HEK293T (cell line): ENCODE measurements around the gene TMPRSS3.

ENCODE experiments used
- CTCF ChIA-PET: fragments of 350-600 bp; formaldehyde crosslinking; extraction: SDS; loops from one replicate; lab custom pipeline; 2021; ENCODE audit warnings: antibody characterized with exemption, inconsistent platforms; lab: Yijun Ruan, JAX
- POLR2A ChIA-PET: fragments of 350-600 bp; formaldehyde crosslinking; extraction: SDS; loops from one replicate; lab custom pipeline; 2020; ENCODE audit warnings: antibody characterized with exemption, inconsistent platforms; lab: Yijun Ruan, JAX
- DNase-seq: peaks from one replicate; pipeline ENCODE4 v3.0.0; 2012; ENCODE audit warnings: mixed read lengths; ENCODE audit errors: extremely low spot score
- ARNT ChIP-seq: fragments of 450-650 bp; IDR thresholded peaks from 2 replicates; pipeline ENCODE4 v1.6.1; 2017; ENCODE audit warnings: mild to moderate bottlenecking
- BHLHE40 ChIP-seq: fragments of 450-650 bp; IDR thresholded peaks from 2 replicates; pipeline ENCODE4 v1.6.1; 2016; ENCODE audit warnings: mild to moderate bottlenecking, moderate library complexity, borderline replicate concordance
- CTBP1 ChIP-seq: fragments of 450-650 bp; IDR thresholded peaks from 2 replicates; pipeline ENCODE4 v1.6.1; 2016; ENCODE audit warnings: borderline replicate concordance
- ELF4 ChIP-seq: fragments of 450-650 bp; IDR thresholded peaks from 2 replicates; pipeline ENCODE4 v1.6.1; 2017; ENCODE audit warnings: antibody characterized with exemption
- FOXA1 ChIP-seq: fragments of 450-650 bp; IDR thresholded peaks from 2 replicates; pipeline ENCODE4 v1.6.1; 2016; ENCODE audit warnings: mild to moderate bottlenecking
- FOXK2 ChIP-seq: fragments of 450-650 bp; IDR thresholded peaks from 2 replicates; pipeline ENCODE4 v1.6.1; 2016; ENCODE audit warnings: mild to moderate bottlenecking
- FOXM1 ChIP-seq: fragments of 450-650 bp; IDR thresholded peaks from 2 replicates; pipeline ENCODE4 v1.6.1; 2017; ENCODE audit warnings: mild to moderate bottlenecking, borderline replicate concordance
- HDGF ChIP-seq: fragments of 450-650 bp; IDR thresholded peaks from 2 replicates; pipeline ENCODE4 v1.6.1; 2017; ENCODE audit warnings: antibody characterized with exemption, borderline replicate concordance
- L3MBTL2 ChIP-seq: fragments of 450-650 bp; conservative IDR thresholded peaks from 2 replicates; pipeline ENCODE4 v1.6.1; 2016; ENCODE audit warnings: mild to moderate bottlenecking
- LEF1 ChIP-seq: fragments of 450-650 bp; IDR thresholded peaks from 2 replicates; pipeline ENCODE4 v1.6.1; 2017; ENCODE audit warnings: mild to moderate bottlenecking, borderline replicate concordance
- NFRKB ChIP-seq: fragments of 450-650 bp; IDR thresholded peaks from 2 replicates; pipeline ENCODE4 v1.6.1; 2016; ENCODE audit warnings: mild to moderate bottlenecking, moderate library complexity
- SP1 ChIP-seq: fragments of 450-650 bp; IDR thresholded peaks from 2 replicates; pipeline ENCODE4 v1.6.1; 2017
- SUZ12 ChIP-seq: fragments of 450-650 bp; IDR thresholded peaks from 2 replicates; pipeline ENCODE4 v1.6.1; 2016; ENCODE audit warnings: mild to moderate bottlenecking
- TARDBP ChIP-seq: fragments of 450-650 bp; IDR thresholded peaks from 2 replicates; pipeline ENCODE4 v1.6.1; 2016
- ZNF384 ChIP-seq: fragments of 450-650 bp; IDR thresholded peaks from 2 replicates; pipeline ENCODE4 v1.6.1; 2016
- TF ChIP-seq, protein P1 (sequence below): fragments of 450-650 bp; IDR thresholded peaks from 2 replicates; pipeline ENCODE4 v1.6.1; 2016

Gene TMPRSS3

DNA sequence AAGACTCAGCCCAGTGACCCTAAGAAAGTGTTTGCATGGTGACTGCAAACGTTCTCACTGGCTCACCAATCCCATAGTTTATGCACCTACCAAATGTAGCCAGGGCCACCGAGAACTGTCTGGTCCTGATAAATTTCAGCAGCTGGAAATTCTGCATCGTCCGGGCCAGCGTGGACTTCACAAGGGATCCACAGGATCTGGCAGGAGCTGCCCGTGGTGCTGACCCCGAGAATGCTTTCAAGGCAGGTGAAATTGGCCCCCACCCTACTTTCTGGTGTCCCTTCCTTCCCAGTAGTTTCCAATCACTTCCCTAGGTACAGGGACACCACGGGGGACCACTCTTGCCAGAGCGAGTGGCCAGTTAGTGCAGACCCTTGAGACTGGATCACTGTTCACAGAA is 34.0 kb upstream of the TMPRSS3 start:
- CTCF ChIA-PET = no interaction called here
- POLR2A ChIA-PET = no interaction called here
- no peak for DNase-seq
- TF ChIP-seq CTBP1 = no peak
- no peak for TF ChIP-seq L3MBTL2
- TF ChIP-seq TARDBP = no peak
- no peak for TF ChIP-seq FOXA1
- TF ChIP-seq, protein P1, sequence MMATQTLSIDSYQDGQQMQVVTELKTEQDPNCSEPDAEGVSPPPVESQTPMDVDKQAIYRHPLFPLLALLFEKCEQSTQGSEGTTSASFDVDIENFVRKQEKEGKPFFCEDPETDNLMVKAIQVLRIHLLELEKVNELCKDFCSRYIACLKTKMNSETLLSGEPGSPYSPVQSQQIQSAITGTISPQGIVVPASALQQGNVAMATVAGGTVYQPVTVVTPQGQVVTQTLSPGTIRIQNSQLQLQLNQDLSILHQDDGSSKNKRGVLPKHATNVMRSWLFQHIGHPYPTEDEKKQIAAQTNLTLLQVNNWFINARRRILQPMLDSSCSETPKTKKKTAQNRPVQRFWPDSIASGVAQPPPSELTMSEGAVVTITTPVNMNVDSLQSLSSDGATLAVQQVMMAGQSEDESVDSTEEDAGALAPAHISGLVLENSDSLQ = no peak
- no peak for TF ChIP-seq FOXM1
- no peak for TF ChIP-seq SP1
- no peak for TF ChIP-seq BHLHE40
- no peak for TF ChIP-seq LEF1
- no peak for TF ChIP-seq ELF4
- no peak for TF ChIP-seq ZNF384
- no peak for TF ChIP-seq HDGF
- no peak for TF ChIP-seq NFRKB
- no peak for TF ChIP-seq ARNT
- TF ChIP-seq FOXK2 = no peak
- TF ChIP-seq SUZ12 = no peak

DNA sequence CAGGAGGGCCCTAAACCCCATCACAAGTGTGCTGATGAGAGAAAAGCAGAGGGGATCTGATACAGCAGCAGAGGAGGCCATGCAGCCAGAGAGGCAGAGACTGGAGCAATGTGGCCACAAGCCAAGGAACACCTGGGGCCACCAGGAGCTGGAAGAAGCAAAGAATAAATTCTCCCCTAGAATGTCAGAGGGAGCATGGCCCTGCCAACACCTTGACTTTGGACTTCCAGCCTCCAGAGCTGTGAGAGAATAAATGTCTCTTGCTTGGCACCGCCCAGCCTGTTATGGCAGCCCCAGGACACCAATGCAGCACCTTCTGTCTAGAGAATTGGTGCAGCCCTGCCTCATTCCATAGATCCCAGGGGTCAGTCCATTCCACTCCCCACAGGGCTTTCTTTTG is 33.2 kb upstream of the TMPRSS3 start:
- ChIA-PET CTCF (no interaction called here), POLR2A (interaction anchor here (0.8 kb wide), 1 partner anchor 9 kb away, joined by 3 read pairs; no protein-coding TSS in a partner anchor)
- TF ChIP-seq ARNT (no peak), ZNF384 (no peak), SUZ12 (no peak), FOXA1 (no peak), ELF4 (no peak), SP1 (no peak), CTBP1 (no peak), FOXK2 (no peak), FOXM1 (no peak), LEF1 (no peak), L3MBTL2 (no peak), HDGF (no peak), BHLHE40 (no peak), NFRKB (no peak), TARDBP (no peak)
- TF ChIP-seq, protein P1 = no peak
- no peak for DNase-seq

DNA sequence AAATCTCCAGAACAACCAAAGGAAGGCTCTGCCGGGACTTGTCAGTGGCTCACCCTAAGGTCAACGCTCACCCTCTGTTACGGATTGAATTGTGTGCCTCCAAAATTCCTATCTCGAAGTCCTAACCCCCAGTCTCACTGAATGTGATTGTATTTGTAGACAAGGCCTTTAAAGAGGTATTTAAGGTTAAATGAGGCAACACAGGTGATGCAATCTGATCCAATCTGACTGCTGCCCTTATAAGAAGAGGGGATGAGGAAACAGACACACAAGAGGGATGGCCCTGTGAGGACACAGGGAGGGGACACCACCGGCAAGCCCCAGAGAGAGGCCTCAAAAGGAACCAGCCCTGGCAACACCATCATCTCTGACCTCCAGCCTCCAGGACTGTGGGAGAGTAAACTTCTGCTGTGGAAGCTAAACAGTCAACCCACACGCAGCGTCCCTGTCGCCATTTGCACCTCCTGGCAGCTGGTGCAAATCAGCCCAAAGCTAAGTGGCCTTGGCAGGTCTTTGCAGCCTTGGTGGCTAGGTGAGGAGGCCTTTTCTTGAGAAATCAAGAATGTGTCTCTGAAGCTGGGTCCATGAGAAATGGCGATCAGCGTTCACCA is 32.1 kb upstream of the TMPRSS3 start:
- TF ChIP-seq, protein P1 = no peak
- no peak for TF ChIP-seq FOXK2
- TF ChIP-seq FOXM1 = no peak
- TF ChIP-seq L3MBTL2 = no peak
- TF ChIP-seq ARNT = no peak
- TF ChIP-seq ELF4 = no peak
- no peak for TF ChIP-seq CTBP1
- no peak for TF ChIP-seq HDGF
- TF ChIP-seq SUZ12 = no peak
- no peak for TF ChIP-seq SP1
- no peak for TF ChIP-seq NFRKB
- no peak for TF ChIP-seq TARDBP
- no peak for TF ChIP-seq BHLHE40
- no peak for TF ChIP-seq FOXA1
- no peak for TF ChIP-seq ZNF384
- TF ChIP-seq LEF1 = no peak

DNA sequence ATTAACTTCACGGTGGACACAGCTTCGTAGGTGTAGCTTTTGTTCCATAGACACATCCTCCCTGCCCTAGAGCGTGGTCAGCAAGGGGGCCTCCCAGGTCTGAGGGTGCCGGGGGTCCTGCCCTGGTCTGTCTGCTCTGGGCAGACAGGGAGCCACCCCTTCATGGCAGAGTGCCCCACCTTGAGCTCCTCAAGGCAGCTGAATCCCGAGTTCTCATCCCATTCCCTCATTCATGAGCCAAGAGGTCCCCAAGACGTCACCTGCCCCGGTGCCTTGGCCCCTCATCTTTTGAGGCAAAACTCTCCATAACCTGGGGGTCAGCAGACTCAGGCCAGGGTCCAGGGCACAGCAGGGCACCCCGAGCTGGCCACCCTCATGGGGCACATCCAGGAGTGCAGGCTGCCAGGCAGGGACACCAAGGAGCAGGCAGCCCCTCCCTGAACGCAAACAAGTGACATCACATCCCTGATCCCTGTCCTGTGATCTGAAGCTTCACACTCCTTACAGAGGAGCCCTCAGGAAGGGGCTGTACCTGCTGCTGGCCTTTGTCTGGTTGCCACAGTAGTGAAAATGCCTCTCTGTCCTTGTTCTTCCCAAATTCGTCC is 31.1 kb upstream of the TMPRSS3 start:
- TF ChIP-seq HDGF (no peak), SP1 (no peak), FOXK2 (no peak), ZNF384 (no peak), FOXA1 (no peak), FOXM1 (no peak), CTBP1 (no peak), BHLHE40 (no peak), ELF4 (no peak), L3MBTL2 (no peak), NFRKB (no peak), TARDBP (no peak), LEF1 (no peak), ARNT (no peak), SUZ12 (no peak)
- TF ChIP-seq, protein P1 = no peak
- no peak for DNase-seq
- POLR2A ChIA-PET = no interaction called here
- CTCF ChIA-PET = no interaction called here

More for the DNA sequence above, 32.1 kb upstream of the TMPRSS3 start:
- no peak for DNase-seq
- POLR2A ChIA-PET = no interaction called here
- CTCF ChIA-PET = no interaction called here

DNA sequence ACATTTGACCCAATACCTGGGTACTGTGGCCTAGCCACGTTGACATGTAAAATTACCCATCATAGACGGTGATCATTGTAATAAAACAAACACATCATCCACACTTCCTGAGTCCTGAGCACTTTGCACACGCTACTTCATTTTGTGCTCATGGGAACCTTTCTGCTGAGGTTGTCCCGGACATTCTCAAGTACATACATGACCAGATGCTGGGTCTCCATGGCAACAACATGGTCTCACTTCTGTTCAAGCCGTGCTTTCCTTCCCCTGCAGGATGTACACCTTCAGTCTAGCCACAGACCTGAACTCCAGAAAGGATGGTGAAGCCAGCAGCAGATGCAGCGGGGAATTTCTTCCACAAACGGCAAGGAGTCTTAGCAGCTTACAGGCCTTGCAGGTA is 30.6 kb upstream of the TMPRSS3 start:
- ChIA-PET POLR2A (no interaction called here), CTCF (no interaction called here)
- no peak for DNase-seq
- TF ChIP-seq FOXK2 (no peak), FOXA1 (no peak), HDGF (no peak), FOXM1 (no peak), ZNF384 (no peak), SP1 (no peak)
